Measurements from ENCODE around the gene IL17RB.

GRCh38 chr3:53860196-53860595 lies 13.8 kb downstream of the IL17RB start:
- TF ChIP-seq GATA3 (IDR thresholded peaks at IDR 0.05; ENCODE audit: low read depth, low read length): no peak
- no peak for TF ChIP-seq GATA2 (IDR thresholded peaks at IDR 0.05; ENCODE audit: low read depth, low read length)
